Non-pigmented ciliary epithelial cell (primary cell): ENCODE measurements around the gene ACTR8.

Source experiments
- DNase-seq: peaks from one replicate; pipeline ENCODE4 v3.0.0-alpha.2; 2010; ENCODE audit warnings: low read depth

The ACTR8 gene

GRCh38 chr3:53863145-53863544 is 18.8 kb downstream of the ACTR8 start:
- DNase-seq = no peak

- no peak for DNase-seq
These were observed 19.7 kb downstream of the ACTR8 start for GRCh38 chr3:53862241-53862640.

GRCh38 chr3:53860196-53860595 is 21.8 kb downstream of the ACTR8 start:
- no peak for DNase-seq

- no peak for DNase-seq
These were observed 22.8 kb downstream of the ACTR8 start for GRCh38 chr3:53859178-53859577.

GRCh38 chr3:53858096-53858741 is 23.7 kb downstream of the ACTR8 start:
- no peak for DNase-seq

GRCh38 chr3:53856964-53857363 is 25.0 kb downstream of the ACTR8 start:
- no peak for DNase-seq

GRCh38 chr3:53850895-53851294 is 31.1 kb downstream of the ACTR8 start:
- no peak for DNase-seq

- no peak for DNase-seq
These were observed 32.0 kb downstream of the ACTR8 start for GRCh38 chr3:53849916-53850315.

- DNase-seq = no peak
These were observed 35.1 kb downstream of the ACTR8 start for GRCh38 chr3:53846851-53847155.

GRCh38 chr3:53846134-53846850 is 35.7 kb downstream of the ACTR8 start, which contains the start of the genes CHDH and IL17RB:
Gene CHDH (minus strand): TSS chr3:53846419. CDS start chr3:53824008, 22,411 bp downstream.
Gene IL17RB (plus strand): TSS chr3:53846568. CDS start chr3:53846589, 21 bp downstream.
- DNase-seq = no peak

GRCh38 chr3:53845881-53846133 is 36.1 kb downstream of the ACTR8 start:
- no peak for DNase-seq

- no peak for DNase-seq
These were observed 36.7 kb downstream of the ACTR8 start for GRCh38 chr3:53845103-53845880.

GRCh38 chr3:53844262-53845102 is 37.5 kb downstream of the ACTR8 start:
- DNase-seq = no peak

- DNase-seq = no peak
These were observed 38.5 kb downstream of the ACTR8 start for GRCh38 chr3:53843195-53844177.

GRCh38 chr3:53842436-53843194 is 39.3 kb downstream of the ACTR8 start:
- DNase-seq = no peak

- no peak for DNase-seq
These were observed 40.7 kb downstream of the ACTR8 start for GRCh38 chr3:53841296-53841695.

- DNase-seq = no peak
These were observed 44.6 kb downstream of the ACTR8 start for GRCh38 chr3:53837331-53837730.

- DNase-seq = no peak
These were observed 45.7 kb downstream of the ACTR8 start for GRCh38 chr3:53836084-53836872.

- no peak for DNase-seq
These were observed 46.7 kb downstream of the ACTR8 start for GRCh38 chr3:53835257-53835656.
